Retinal pigment epithelial cell (primary cell): ENCODE results near the gene GRAP.

Experiments
- DNase-seq: peaks from one replicate; pipeline ENCODE4 v3.0.0-alpha.2; 2010; ENCODE audit warnings: low read depth
- H3K4me3 ChIP-seq: 2 replicates; pipeline ENCODE4 v1.5.1; 2011; ENCODE audit warnings: mild to moderate bottlenecking, low read length, control low read depth, moderate library complexity
- TF ChIP-seq, protein P1 (sequence below): conservative IDR thresholded peaks from 2 replicates; pipeline ENCODE4 v1.5.1; 2011; ENCODE audit warnings: low read depth, low read length, control low read depth, inconsistent platforms

GRAP gene

DNA sequence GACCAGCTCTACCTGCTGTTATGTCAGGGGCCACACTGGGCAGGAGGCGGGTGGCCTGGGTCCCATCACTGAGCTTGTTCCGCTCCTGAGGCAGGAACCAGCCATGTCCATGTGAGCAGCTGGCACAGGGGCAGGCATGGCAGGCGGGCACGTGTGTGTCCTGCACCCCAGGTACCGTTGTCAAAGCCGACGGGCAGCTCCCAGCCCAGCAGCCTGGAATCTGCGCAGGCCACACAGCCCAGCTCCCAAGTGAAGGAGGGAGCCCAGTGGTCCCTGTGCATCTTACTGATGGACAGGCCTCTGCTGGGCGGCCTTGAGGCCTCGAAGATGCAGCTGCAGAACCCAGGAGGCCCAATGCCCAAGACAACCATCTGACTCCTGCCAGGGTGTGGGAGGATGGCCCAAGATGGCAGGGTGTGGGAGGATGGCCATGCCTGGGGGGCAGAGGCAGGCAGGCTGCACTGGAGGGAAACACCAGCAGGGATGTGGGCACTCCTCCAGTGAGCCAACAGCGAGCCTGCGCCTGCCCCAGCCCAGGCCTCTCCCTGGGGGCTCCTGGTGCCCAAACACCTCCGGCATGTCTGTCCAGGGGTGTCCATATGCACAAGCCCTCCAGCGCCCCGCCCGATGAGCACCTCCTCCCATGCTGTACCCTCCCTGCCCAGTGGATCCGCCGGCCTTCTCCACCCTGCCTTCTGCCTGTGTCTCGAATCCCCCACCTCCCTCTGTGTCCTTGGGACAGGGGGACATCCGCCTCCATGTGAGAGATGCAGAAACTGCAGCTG lies 55.0 kb downstream of the GRAP start:
- no peak overlapping the region for H3K4me3 ChIP-seq
- DNase-seq = no peak
- TF ChIP-seq, protein P1, sequence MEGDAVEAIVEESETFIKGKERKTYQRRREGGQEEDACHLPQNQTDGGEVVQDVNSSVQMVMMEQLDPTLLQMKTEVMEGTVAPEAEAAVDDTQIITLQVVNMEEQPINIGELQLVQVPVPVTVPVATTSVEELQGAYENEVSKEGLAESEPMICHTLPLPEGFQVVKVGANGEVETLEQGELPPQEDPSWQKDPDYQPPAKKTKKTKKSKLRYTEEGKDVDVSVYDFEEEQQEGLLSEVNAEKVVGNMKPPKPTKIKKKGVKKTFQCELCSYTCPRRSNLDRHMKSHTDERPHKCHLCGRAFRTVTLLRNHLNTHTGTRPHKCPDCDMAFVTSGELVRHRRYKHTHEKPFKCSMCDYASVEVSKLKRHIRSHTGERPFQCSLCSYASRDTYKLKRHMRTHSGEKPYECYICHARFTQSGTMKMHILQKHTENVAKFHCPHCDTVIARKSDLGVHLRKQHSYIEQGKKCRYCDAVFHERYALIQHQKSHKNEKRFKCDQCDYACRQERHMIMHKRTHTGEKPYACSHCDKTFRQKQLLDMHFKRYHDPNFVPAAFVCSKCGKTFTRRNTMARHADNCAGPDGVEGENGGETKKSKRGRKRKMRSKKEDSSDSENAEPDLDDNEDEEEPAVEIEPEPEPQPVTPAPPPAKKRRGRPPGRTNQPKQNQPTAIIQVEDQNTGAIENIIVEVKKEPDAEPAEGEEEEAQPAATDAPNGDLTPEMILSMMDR = no peak

DNA sequence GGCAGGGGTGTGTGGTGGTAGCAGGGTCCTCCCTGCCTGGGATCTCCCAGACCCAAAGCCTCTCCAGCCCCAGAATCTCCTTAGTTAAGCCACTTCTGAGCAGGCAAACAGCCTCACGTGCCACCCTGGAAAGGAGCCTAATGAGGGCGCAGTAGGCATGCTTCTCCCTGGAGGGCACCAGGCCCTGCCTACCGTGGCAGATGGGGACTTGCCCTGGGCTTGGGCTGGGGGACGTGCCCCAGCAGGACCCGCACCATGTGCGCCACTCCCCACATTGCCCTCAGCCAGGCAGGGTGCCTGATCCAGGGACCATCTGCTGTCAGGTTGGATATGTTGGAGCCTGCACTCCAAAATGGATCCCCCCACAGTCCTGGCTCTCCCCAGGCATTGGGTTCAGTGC lies 56.4 kb downstream of the GRAP start:
- no peak for DNase-seq
- TF ChIP-seq, protein P1 = no peak
- no peak overlapping the region for H3K4me3 ChIP-seq

DNA sequence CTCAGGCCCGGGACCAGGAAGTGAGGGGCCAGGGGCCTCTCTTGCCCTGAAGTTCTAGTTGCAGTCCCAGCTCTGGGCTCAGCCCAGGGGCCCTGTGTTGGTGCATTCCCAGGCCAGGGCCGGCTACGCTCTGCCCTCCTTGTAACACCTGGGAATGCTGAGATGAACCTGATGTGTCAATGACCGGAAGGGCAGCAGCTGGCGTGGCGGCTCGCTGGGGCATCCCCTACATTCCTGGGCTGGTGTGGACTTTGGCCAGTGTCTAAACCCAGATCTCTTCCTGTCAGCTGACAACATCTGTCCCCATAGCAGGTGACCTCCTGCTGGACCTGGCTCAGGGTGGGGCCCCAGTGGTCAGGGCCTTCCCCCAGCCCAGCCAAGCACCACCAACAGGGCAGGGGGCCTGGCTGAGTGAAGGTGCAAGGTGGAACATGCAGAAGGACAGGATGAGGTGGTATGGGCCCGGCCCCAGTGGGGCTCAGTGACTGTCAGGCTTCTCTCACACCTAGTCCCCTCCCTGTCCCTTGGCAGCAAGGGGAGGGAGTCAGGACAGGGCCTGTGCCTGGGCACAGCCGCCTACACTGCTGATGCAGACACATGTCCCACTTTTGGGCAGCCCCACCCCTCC lies 58.1 kb downstream of the GRAP start:
- no peak overlapping the region for H3K4me3 ChIP-seq
- DNase-seq = no peak
- TF ChIP-seq, protein P1 = no peak

DNA sequence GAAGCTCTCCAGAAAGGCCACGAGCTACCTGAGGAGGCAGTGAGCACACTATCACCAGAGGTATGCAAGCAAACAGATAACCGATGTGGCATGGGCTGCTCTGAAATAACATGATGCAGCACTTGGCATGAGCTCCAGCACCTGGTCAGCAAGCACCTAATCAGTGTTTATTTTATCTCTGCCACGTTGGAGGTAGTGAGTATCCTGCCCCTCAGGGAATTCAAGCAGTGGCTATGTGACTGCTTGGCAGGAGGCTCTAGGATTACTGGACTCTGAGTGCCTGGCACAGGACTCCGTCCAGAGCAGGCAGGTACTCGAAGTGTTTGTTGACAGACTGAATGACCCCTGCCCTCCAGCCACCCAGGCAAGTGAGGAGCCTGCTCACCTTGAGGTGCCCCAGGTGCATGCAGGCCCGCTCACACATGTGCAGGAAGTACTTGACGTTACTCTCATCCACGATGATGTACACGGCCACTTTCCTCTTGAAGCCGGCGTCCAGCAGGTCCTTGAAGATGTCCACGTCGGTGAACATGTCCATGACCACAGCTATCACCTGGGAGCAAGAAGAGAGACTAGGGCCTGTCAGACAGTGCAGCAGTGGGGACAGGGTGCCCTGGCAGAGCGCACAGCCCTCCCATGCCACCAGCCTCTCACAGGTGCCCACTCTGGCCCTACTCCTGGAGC lies 58.8 kb downstream of the GRAP start:
- DNase-seq = no peak
- no peak overlapping the region for H3K4me3 ChIP-seq
- TF ChIP-seq, protein P1 = no peak

DNA sequence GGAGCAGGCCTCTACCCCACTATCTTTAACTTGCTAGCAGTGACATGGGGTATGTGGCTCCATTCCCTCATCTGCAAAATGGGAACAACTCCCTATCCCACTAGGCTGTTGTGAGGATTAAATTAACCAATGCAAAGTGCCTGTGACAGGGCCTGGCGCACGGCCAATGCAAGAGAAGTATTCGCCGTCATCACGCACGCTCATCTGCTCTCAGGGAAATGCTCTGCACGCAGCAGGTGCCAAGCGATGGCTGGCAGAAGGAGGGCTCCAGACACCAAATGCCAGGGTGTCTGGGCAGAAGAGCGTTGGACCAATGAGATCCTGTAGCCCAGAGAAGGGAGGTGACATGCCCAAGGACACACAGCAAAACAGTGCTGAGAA lies 59.5 kb downstream of the GRAP start:
- no peak overlapping the region for H3K4me3 ChIP-seq
- no peak for DNase-seq
- TF ChIP-seq, protein P1 = no peak

DNA sequence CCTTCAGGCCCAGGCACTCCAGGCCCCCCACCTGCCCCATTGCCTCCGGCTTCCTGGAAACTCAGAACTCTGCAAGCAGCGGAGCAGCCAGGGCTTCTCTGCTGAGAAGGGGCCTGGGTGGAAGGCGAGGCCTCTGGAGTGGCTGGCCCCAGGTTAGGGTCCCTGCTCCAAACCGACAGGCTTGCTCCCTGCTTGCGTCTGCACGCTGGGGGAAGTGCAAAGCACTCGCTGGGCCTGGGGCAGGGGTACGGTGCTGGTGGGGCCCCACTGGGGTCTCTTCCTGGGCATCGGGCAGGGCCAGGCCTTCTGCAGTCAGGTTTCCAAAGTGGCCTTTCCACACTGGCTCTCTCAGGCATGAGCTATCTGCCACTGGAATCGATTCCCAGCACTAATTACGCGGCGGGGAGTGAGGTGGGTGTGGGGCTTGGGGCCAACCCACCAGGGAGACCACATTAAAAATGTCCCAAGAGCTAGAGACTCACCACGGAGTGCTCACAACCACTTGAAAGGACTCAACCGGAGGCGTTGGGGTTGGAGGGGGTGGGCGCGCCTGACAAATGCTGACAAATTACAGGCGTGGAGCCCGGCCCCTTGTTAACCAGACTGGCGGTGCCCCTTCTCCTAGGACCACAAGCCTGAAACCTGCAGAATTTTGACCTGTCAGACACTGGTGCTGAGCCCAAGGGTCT lies 60.1 kb downstream of the GRAP start:
- no peak for DNase-seq
- TF ChIP-seq, protein P1 = no peak
- no peak overlapping the region for H3K4me3 ChIP-seq
